ENCODE measurements around the gene NAA80. TPM values are rescaled to one million over a fixed set of nuclear protein-coding genes. Genes with fewer than 3 reads are reported as not detected.
A peak's percentile ranks its signal among the peaks of the same experiment; 100 is the strongest.

The NAA80 gene
- total and polyA plus RNA-seq, 2 of the 13 experiments (the other 11 are each of a cell fraction or from before 2014, with no cell fraction given) = 3.4 to 8.7 TPM

GRCh38 chr3:50322115-50322385 is 22.8 kb upstream of the NAA80 start (continued):
- TF ChIP-seq EEA1 (CRISPR knock-in tag; IDR thresholded peaks at IDR 0.05; ENCODE audit: borderline replicate concordance) (0 out of 2 replicates have a peak, but pooled peaks have one; percentile 50), HOXA3 (CRISPR knock-in tag; IDR thresholded peaks at IDR 0.05) (peak; percentile 8; the same call in 1 of the 2 replicates), POLR2G (IDR thresholded peaks at IDR 0.05; ENCODE audit: low read depth, low read length) (peak; percentile 79), MLXIP (CRISPR knock-in tag; IDR thresholded peaks at IDR 0.05; ENCODE audit: borderline replicate concordance) (0 out of 2 replicates have a peak, but pooled peaks have one; percentile 27), TARDBP (CRISPR knock-in tag; IDR thresholded peaks at IDR 0.05) (peak; percentile 49; the same call in 1 of the 2 replicates), ESRRA (CRISPR knock-in tag; IDR thresholded peaks at IDR 0.05; ENCODE audit: low read depth) (peak; percentile 22; the same call in 1 of the 2 replicates), MAZ (IDR thresholded peaks at IDR 0.05; ENCODE audit: borderline replicate concordance, low read depth, low read length) (no peak), MAZ (CRISPR knock-in tag; IDR thresholded peaks at IDR 0.05; ENCODE audit: low read depth) (peak; percentile 48), ATF5 (CRISPR knock-in tag; IDR thresholded peaks at IDR 0.05; ENCODE audit: low read depth) (no peak), PHF8 (CRISPR knock-in tag; IDR thresholded peaks at IDR 0.05) (peak; percentile 20; the same call in 1 of the 2 replicates), ONECUT2 (CRISPR knock-in tag; IDR thresholded peaks at IDR 0.05) (no peak), TRAFD1 (CRISPR knock-in tag; IDR thresholded peaks at IDR 0.05; ENCODE audit: borderline replicate concordance) (0 out of 2 replicates have a peak, but pooled peaks have one; percentile 15), ZKSCAN8 (CRISPR knock-in tag; IDR thresholded peaks at IDR 0.05; ENCODE audit: borderline replicate concordance) (peak; percentile 44; the same call in 1 of the 2 replicates), ZNF503 (CRISPR knock-in tag; IDR thresholded peaks at IDR 0.05) (0 out of 2 replicates have a peak, but pooled peaks have one; percentile 41), TP53 (CRISPR knock-in tag; conservative IDR thresholded peaks at IDR 0.05) (no peak), MEIS2 (CRISPR knock-in tag; IDR thresholded peaks at IDR 0.05) (0 out of 2 replicates have a peak, but pooled peaks have one; percentile 17), GABPB1 (CRISPR knock-in tag; IDR thresholded peaks at IDR 0.05) (0 out of 2 replicates have a peak, but pooled peaks have one; percentile 1), MBD4 (IDR thresholded peaks at IDR 0.05; ENCODE audit: borderline replicate concordance, low read length) (no peak)
- TF ChIP-seq, protein P1, sequence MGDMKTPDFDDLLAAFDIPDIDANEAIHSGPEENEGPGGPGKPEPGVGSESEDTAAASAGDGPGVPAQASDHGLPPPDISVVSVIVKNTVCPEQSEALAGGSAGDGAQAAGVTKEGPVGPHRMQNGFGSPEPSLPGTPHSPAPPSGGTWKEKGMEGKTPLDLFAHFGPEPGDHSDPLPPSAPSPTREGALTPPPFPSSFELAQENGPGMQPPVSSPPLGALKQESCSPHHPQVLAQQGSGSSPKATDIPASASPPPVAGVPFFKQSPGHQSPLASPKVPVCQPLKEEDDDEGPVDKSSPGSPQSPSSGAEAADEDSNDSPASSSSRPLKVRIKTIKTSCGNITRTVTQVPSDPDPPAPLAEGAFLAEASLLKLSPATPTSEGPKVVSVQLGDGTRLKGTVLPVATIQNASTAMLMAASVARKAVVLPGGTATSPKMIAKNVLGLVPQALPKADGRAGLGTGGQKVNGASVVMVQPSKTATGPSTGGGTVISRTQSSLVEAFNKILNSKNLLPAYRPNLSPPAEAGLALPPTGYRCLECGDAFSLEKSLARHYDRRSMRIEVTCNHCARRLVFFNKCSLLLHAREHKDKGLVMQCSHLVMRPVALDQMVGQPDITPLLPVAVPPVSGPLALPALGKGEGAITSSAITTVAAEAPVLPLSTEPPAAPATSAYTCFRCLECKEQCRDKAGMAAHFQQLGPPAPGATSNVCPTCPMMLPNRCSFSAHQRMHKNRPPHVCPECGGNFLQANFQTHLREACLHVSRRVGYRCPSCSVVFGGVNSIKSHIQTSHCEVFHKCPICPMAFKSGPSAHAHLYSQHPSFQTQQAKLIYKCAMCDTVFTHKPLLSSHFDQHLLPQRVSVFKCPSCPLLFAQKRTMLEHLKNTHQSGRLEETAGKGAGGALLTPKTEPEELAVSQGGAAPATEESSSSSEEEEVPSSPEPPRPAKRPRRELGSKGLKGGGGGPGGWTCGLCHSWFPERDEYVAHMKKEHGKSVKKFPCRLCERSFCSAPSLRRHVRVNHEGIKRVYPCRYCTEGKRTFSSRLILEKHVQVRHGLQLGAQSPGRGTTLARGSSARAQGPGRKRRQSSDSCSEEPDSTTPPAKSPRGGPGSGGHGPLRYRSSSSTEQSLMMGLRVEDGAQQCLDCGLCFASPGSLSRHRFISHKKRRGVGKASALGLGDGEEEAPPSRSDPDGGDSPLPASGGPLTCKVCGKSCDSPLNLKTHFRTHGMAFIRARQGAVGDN (CRISPR knock-in tag; IDR thresholded peaks at IDR 0.05) = 0 out of 2 replicates have a peak, but pooled peaks have one; percentile 41
